Inferior parietal cortex (tissue), 1 donor: ENCODE results near the gene VPS35L.
"Not testable (repeated sequence)": the region's sequence is repeated elsewhere in the genome, so short reads cannot be mapped to it uniquely, and the experiment has no call there.

ENCODE experiments used
- DNase-seq: peaks from one replicate; pipeline ENCODE4 v3.0.0-alpha.2; 2016; ENCODE audit errors: extremely low spot score

VPS35L gene

DNA sequence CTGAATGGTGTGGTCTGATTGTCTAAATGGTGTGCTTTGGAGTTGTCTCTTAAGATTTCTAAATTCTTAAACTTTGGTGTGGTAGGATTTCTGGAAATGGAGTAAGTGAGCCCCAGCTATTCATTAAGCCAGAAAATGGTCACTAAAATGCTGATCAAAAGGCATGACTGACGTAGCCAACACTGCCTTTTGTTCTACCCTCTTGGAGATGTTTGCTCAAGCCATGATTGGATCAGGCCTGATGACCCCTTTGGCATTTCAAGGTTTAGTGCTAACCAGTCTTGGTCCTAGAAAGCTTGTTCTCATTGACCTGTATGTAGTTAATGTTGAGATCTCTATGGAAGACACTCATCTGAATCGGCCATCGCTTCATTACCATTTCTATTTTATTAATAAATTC, 94.5 kb downstream of the VPS35L start:
- no peak for DNase-seq

DNA sequence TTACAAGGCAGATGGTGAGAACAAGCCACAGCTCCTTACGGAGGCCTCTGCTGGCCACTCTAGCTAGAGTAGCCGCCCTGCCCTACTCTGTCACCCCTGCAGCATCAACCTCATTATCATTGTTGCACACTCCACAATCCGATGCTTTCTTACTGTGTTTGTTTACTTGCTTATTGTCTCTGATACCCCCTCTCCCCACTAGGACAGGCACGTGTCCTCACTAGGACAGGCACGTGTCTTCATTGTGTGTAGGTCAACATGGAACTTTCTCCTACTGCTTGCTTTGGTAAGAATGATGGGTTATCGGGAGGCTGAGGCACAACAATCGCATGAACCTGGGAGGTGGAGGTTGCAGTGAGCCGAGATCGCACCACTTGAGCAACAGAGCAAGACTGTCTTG, 98.6 kb downstream of the VPS35L start:
- DNase-seq = no peak

DNA sequence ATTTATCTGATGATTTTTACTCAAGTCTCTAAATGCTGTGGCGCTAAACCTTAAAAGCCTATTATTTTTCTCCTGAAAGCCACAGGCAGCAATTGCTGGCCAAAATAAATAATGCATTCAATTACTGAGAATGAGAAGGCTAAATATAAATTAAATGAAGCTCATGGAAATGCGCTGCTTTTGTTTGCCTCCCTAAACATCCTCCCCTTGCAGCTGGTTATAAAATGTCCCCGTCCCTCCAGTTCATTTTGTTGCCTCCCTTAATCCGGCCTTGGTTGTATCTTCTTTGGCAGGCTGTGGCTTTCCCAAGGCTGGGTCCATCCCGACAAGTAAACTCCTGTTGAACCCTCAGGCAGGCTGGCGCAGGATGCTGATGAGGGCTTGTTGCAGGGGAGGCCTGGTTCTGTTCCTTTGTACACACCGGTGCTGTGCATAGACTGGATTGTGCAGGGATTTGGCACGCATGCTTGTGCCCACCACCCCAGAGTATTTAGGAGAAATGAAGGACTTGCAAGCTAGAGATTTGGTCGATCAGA, 99.8 kb downstream of the VPS35L start:
- DNase-seq = no peak

DNA sequence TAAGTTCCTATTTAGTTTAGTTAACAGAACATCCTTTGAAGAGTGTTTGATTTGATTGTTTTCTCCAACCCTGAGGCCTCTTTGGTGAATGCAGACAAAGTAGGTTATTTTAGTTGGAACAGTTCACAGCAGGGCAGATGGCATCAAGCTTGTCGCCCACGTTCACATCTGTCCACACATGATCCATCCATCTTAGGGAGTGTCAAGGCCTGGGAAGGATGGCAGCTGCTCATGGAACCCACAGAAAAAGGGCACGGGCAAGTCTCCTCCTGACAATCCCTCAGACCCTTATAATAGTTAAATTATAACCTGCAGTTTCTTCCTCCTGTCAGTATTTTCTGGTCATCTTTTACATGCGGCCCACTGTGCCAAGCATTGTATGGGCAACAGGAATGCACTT, 102.3 kb downstream of the VPS35L start:
- no peak for DNase-seq

DNA sequence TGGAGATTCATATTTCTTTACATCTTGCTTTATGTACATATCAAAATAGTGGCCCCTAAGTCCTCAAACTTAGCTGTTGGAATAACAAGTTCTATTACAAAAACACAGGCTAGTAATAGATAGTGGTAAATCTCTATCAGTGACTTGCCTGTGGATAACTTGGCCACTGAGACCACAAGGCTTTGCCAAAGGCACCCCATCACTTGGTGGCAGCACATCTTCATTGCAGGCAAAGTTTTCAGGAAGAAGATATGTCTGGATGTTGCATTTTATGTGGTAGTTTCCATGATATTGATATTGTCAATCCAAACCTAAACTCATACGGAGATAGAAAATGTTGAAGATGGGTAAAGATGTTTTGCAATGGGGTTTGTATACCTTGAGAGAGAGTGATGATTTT, 104.1 kb downstream of the VPS35L start:
- no peak for DNase-seq

DNA sequence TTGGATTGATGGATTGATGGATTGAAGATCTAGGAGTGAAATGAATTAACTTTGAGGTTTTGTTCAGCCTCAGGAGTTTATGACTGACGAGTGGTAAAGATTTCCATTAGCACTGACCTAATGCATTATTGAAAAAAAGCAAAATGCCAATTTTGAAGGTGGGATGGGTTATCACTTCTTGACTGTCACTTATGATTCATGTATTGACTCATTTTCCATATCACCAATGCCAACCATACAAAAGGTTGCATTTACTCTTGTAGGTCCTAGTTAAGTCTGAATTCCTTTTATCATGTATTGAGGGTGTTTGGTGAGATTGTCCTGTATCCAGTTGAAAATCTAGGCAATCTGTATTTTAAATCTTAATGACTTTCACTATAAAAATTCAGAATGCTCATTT, 104.9 kb downstream of the VPS35L start:
- no peak for DNase-seq

DNA sequence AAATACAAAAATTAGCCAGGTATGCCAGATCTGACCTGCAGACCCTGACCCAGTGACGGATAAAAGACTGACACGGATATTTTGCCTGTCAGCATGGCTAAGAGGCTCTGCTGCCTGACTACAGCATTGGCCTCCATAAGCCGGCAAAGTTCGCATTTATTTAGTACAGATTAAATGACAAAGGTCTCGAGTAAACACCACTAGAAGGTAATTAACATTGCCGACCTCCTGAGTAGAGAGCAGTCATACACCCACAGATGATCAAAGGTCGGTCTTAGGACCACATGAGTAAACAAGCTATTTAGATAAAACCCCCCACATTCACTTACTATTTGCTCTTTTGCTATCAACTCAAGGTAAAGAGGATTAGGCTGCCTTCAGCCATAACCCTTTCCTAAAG, 106.8 kb downstream of the VPS35L start:
- no peak for DNase-seq

DNA sequence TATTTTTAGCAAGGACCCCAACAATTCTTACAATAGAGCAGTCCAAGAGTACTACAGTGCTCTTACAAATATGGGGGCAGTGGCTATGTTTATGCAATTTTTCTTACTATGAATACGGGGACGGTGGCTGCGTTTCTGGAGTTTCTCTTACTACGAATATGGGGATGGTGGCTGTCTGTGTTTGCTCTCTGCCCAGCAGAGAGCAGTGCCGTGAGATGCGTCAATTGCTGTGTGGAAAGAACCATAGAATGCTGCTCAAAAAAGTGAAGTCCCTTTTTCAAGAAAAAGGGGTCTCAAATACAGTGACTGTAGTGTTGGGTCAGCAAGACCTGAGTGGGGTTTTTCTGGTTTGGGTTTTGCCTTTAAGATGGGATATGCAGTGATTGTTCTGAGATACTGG, 108.7 kb downstream of the VPS35L start:
- no peak for DNase-seq

DNA sequence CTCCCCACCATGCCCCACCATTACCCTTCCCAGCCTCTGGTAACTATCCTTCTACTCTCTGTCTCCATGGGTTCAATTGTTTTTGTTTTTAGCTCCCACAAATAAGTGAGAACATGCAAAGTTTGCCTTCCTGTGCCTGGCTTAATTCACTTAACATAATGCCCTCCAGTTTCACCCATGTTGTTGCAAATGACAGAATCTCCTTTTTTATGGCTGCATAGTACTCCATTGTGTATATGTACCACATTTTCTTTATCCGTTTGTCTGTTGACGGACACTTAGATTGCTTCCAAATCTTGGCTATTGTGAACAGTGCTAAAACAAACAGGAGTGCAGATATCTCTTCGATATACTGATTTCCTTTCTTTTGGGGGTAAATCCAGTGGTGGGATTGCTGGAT, 109.8 kb downstream of the VPS35L start:
- not testable (repeated sequence) for DNase-seq

DNA sequence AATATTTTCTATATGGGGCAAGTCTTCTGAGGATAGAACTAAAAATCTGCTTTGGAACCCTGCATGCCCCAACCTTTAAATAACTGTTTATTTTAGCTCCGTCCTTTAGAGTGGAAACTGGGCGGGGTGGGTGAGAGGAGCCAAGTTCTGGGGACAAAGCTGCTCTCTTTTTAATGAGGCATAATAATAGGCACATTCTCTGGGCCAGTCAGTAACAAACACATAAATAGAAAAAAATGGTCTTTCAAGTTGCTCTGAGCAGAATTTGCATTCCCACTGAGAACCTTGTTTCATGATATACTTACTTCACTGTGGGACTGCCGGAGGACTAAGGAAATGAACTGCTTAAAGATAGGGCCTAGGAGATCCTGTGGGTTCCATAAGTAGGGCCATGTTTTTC, 111.0 kb downstream of the VPS35L start:
- peak; percentile 67 for DNase-seq

DNA sequence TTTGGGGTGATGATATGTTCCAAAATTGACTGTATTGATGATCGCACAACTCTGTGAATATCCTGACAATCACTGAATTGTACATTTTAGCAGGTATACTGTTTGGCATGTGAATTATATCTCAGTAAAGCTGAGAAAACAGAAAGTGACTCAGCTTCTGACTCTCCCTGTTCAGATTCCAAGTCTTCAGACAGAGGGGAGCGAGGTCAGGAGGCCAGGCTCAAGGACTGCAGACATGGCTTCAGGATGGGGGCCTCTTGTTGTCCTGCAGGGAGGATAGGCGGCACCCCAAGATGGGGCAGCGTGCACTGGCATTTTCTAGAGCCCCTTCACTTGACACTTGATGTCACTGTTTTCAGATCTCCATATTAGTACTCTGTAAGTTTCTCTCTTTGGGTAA, 116.9 kb downstream of the VPS35L start:
- DNase-seq = no peak

DNA sequence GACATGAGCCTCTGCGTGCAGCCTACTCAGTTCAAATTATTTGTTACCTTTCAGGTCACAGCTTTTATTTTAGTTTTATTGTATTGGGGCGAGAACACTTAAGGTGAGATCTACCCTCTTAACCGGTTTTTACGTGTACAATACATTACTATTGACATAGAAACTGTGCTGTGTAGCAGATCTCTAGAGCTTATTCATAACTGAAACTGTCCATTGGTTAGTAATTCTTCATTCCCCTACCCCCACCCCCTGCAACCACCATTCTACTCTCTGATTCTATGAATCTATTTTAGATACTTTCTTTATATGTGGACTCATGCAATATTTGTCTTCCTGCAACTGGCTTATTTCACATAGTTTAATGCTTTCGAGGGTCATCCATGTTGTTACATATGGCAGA, 119.0 kb downstream of the VPS35L start:
- DNase-seq = no peak

DNA sequence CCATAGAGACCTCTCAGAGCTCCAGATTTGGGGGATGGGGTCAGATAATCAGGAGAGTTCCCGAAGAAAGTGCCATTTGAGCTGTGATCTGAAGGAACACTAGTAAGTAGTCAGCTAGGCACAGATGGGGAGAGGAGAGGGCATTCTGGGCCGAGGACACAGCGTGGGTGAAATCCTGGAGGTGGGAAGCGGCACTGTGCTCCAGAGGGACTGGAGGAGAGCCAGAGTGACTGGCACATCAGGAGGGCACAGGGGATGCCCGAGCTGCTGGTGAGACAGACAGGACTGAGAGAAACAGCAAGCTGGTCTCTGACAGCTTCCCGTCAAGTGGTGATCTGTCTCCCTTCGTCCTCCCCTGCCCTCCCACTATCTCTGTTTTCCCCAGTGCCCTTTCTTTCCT, 121.9 kb downstream of the VPS35L start:
- no peak for DNase-seq

DNA sequence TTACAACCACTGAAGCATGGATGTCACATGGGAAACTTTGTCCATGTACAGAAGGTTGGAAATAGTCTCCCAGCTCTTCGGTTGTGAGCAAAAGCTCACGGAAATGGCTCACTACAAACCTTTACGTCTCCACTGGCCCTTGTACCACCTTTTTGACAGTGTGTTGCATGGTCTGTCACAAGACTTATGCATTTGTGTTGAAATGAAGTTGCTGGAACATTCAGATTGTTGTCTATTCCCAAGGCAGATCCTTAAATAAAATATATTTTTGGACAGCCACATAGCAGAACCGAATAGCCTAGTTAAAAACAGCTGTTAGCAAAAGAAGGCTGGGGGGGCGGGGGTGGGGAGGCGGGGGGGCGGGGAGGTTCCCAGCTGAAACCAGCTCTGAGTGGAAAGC, 123.3 kb downstream of the VPS35L start:
- no peak for DNase-seq

DNA sequence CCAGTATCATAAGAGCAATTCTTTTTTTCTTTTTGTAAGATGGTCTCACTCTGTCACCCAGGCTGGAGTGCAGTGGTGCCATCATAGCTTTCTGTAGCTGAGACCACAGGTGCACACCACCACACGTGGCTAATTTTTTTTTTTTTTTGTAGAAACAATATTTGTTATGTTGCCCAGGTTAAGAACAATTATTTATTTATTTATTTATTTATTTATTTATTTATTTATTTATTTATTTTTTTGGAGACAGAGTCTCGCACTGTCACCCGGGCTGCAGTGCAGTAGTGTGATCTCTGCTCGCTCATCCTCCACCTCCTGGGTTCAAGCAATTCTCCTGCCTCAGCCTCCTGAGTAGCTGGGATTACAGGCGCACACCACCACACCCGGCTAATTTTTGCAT, 123.8 kb downstream of the VPS35L start:
- not testable (repeated sequence) for DNase-seq

DNA sequence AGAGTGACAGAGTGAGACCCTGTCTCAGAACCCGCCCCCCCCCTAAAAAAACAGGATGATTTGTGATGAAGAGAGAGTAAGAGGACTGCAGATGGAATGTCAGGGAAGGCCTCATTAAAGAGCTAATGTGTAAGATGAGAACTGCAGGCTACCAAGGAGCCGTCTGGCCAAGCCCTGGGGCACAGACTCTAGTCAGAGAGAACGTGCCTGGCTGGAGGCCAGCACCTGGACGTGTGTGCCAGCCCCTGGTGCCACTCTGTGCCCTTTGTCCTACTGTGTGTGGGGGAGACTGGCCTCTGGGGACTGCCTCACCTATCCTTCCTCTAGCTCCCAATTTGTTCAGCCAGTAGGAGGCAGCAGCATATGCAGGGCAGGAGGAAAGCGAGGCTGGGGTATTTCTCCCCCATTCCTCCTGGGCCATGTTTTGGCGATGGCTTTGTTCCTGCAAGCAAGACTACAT, 125.4 kb downstream of the VPS35L start:
- no peak for DNase-seq

DNA sequence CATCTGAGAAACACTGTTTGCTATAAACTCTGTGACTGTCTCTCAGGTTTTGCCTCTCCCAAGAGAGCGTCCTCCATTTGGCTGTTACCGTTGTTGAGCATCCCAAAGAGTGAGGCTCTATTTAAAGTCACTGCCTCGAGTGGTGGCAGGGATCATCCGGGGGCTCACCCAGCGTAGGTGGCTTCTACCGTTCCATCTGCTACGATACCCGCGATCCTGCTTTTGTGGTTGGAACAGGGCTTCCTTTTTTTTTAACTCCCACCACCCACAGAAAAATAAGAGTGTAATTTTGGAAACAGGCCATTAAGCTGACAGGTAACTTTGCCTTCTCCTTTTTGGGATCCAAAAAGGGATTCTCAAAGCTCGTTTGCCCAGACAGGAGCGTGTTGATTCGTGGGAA, 126.1 kb downstream of the VPS35L start:
- DNase-seq = no peak

DNA sequence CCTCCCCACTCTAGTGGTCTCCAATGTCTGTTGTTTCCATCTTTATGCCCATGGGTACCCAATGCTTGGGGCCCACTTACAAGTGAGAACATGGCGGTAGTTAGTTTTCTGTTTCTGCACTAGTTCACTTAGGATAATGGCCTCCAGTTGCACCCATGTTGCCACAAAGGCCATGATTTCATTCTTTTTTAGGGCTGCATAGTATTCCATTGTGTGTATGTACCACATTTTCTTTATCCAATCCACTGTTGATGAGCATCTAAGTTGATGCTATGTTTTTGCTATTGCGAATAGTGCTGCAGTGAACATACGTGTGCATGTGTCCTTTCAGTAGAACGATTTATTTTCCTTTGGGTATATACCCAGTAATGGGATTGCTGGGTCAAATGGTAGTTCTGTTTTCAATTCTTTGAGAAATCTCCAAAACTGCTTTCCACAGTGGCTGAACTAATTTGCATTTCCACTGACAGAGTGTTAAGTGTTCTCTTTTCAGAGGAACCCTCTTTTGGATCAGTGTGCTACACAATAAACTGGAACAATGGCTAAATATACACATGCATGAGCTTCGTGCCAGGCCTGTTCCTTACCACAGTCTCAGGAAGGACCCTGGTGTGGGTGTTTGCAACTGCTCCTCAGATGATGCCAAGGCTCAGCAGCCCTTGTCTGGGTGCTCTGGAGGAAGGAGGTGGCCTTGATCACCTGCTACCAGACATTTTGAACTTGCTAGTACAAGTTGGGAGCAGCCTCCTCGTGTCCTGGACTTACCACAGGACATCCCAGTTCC, 128.1 kb downstream of the VPS35L start:
- no peak for DNase-seq

DNA sequence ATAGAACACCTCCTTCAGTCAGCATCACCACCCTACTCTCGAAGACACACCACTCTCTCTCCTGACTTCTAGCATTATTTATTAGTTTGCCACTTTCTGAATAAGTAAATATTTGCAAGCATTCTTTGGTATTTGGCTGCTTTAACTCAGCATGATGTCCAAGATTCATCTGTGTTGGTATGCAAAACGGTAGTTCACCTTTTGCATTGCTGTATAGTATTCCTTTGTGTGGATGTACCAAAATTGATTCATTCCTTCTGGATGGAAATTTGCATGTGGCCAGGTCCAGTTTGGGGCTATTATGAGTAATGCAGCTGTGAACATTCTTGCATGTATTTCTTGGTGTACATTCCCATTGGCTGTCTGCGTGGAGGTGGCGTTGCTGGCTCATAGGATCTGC, 129.7 kb downstream of the VPS35L start:
- no peak for DNase-seq

DNA sequence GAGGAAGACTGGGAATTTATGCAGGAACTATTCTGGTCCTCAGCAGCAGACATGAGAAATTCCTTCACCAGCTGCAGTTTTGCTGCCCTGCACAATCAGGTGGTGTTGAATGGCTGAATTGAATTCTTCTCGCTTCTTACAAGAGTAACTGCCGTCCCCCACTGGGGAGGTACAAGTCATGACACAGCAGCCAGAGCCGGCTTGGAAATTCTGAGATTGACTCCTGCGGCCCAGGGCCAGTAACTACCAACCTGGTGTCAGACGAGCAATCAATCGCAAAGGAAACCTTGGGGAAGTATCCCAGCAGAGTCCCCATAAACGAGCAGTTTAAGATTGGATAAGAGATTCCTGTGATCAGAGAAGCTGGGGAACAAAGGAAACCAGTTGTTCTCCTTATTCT, 131.8 kb downstream of the VPS35L start:
- no peak for DNase-seq

DNA sequence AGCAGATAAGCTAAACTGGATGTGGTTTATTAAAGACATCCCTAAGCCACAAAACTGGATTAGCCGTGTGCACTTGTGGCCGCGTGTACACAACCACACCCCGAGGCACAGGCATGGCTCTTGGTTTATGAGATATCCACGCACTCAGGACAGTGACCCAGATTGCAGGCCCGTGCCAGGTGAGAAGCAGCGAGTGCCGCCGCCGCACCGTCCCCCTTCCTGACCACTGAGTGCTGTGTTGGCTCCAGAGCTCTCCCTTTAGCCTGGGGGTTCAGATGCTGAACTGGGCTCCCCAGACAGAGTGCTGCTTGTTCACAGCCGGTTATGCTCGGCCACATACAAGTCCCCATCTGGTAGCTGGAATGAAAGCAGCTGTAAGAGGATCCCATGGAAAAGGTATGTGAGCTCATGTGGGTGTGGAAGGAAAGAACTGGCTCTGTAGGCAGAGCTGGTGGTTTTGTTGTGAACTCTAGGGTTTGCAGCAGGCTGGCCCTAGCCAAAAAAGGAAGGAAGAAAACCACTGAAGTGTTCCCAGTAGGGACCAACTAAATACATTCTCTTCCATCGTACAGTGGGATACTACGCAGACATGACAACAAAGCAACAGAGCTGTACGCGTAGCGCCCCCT, 133.0 kb downstream of the VPS35L start:
- no peak for DNase-seq

DNA sequence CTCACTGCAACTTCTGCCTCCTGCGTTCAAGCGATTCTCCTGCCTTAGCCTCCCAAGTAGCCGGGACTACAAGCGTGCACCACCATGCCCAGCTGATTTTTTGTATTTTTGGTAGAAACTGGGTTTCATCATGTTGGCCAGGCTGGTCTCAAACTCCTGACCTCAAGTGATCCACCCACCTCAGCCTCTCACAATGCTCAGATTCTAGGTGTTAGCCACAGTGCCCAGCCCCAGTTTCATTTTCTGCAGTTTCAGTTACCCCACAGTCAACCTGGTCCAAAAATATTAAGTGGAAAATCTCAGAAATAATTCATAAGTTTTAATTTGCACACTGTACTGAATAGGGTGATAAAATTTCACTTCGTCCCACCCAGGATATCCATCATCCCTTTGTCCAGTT, 133.8 kb downstream of the VPS35L start:
- DNase-seq = no peak

DNA sequence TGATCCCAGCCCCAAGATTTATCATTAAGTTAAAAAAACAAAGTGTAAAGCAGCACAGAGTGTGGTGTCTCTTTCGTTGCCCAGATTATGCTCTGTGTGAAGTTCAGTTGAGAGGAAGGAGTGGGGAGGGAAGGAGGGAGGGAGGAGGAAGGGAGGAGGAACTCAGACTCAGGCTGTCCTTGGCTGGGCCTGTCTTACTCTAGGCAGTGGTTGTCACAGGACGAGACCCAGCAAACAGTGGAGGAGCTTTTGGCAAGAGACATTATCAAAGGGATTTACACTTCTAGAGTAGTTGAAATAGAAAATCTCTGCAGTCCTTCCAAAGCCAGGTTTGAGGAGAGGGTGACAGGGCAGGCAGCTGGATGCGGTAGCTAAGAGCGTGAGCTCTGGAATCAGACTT, 134.7 kb downstream of the VPS35L start:
- no peak for DNase-seq
